ENCODE data around the gene MRPL2. TPM values are rescaled to one million over a fixed set of nuclear protein-coding genes. Genes with fewer than 3 reads are reported as not detected.
A peak's percentile ranks its signal among the peaks of the same experiment; 100 is the strongest.

Gene MRPL2
- total RNA-seq, 1 donor from 2014 or later, result 45.7 TPM

DNA sequence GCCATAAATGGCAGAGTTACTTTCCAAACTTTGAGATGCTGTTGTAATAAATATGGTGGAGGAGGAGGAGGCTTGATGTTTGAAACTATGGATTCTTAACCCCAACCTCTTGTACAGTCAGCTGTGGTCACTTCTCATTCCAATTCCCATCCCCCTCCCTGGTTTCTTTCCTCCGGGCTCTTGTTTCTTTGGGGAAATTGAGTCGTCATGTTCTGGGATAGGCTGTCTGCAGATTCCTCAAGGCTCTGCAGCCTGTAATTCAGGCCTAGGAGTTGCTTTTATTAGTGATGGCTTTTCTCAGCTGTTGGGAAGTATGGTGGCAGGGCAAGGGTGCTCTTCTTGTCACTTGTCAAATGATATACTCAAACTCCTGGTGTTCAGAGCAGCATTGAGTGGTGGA is 19.5 kb upstream of the MRPL2 start:
- Mint-ChIP-seq H3K36me3 (ENCODE audit: low read depth) (no peaks in the 10 kb centered on the region), H3K27me3 (ENCODE audit: low read depth) (no peaks in the 10 kb centered on the region), H3K4me1 (peaks cover 26% of the 10 kb centered on the region), H3K9me3 (no peaks in the 10 kb centered on the region), H3K27ac (ENCODE audit: unreplicated experiment) (no peak overlapping the region), H3K4me3 (peak overlapping the region; percentile 94)
- DNase-seq (ENCODE audit: low read depth, low spot score), result no peak
- TF ChIP-seq, protein P1, sequence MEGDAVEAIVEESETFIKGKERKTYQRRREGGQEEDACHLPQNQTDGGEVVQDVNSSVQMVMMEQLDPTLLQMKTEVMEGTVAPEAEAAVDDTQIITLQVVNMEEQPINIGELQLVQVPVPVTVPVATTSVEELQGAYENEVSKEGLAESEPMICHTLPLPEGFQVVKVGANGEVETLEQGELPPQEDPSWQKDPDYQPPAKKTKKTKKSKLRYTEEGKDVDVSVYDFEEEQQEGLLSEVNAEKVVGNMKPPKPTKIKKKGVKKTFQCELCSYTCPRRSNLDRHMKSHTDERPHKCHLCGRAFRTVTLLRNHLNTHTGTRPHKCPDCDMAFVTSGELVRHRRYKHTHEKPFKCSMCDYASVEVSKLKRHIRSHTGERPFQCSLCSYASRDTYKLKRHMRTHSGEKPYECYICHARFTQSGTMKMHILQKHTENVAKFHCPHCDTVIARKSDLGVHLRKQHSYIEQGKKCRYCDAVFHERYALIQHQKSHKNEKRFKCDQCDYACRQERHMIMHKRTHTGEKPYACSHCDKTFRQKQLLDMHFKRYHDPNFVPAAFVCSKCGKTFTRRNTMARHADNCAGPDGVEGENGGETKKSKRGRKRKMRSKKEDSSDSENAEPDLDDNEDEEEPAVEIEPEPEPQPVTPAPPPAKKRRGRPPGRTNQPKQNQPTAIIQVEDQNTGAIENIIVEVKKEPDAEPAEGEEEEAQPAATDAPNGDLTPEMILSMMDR (conservative IDR thresholded peaks at IDR 0.05), result no peak

DNA sequence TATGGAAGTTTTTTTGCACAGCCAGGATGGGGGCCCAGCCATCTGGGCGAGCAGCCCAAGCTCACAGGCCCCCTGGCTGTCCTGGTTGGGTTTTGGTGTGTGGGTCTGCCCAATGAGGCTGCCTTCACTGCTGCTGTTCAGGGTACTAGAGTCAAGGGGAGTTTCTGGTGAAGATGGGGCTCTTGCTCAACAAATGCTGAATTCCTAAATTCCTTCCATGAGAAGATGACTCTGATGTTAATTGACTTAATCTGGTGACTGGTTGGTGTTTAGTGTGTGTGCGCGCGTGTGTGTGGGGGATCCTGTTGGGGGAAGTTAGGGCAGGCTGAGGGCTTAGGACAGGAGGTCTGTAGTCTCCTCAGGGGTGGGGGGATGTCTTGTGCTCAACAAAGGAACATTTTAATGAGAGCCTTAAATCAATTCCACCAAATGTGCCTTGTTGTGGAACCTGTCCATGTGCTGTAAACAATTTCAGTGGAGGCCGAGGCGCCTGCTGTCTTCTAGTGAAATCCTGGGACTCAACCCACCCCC is 18.8 kb upstream of the MRPL2 start:
- no peak overlapping the region for H3K27ac Mint-ChIP-seq (ENCODE audit: unreplicated experiment)
- TF ChIP-seq, protein P1 (conservative IDR thresholded peaks at IDR 0.05), result no peak
- peak overlapping the region; percentile 94 for H3K4me3 Mint-ChIP-seq
- DNase-seq (ENCODE audit: low read depth, low spot score), result no peak
- no peaks in the 10 kb centered on the region for H3K27me3 Mint-ChIP-seq (ENCODE audit: low read depth)
- H3K9me3 Mint-ChIP-seq, result no peaks in the 10 kb centered on the region
- no peaks in the 10 kb centered on the region for H3K36me3 Mint-ChIP-seq (ENCODE audit: low read depth)
- H3K4me1 Mint-ChIP-seq, result peaks cover 26% of the 10 kb centered on the region

DNA sequence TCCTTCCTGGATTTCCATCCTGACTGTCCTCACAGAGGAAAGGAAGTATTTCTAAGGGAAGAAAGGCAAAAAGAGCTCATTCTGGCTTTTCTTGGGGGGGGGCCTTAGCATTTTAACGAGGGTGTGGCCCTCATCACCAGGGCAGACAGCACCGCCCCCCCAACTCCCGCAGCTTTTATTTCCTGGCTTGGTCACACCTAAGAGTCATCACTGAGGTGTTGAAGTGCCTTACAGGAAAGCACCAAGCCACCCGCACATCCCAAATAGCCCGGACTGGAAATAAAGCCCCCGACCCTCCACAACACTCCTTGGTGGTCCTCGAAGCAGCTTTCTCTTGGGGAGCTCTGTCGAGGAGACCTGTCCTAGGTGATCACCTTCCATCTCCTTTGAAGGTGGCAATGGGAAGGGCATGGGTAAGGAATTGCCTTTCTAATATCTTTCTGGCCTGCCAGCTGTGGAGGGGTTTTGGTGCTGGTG is 18.1 kb upstream of the MRPL2 start:
- TF ChIP-seq, protein P1 (conservative IDR thresholded peaks at IDR 0.05), result no peak
- peaks cover 26% of the 10 kb centered on the region for H3K4me1 Mint-ChIP-seq
- no peaks in the 10 kb centered on the region for H3K36me3 Mint-ChIP-seq (ENCODE audit: low read depth)
- no peak for DNase-seq (ENCODE audit: low read depth, low spot score)
- no peaks in the 10 kb centered on the region for H3K9me3 Mint-ChIP-seq
- no peaks in the 10 kb centered on the region for H3K27me3 Mint-ChIP-seq (ENCODE audit: low read depth)
- H3K27ac Mint-ChIP-seq (ENCODE audit: unreplicated experiment), result peak overlapping the region; percentile 91
- H3K4me3 Mint-ChIP-seq, result peak overlapping the region; percentile 94

DNA sequence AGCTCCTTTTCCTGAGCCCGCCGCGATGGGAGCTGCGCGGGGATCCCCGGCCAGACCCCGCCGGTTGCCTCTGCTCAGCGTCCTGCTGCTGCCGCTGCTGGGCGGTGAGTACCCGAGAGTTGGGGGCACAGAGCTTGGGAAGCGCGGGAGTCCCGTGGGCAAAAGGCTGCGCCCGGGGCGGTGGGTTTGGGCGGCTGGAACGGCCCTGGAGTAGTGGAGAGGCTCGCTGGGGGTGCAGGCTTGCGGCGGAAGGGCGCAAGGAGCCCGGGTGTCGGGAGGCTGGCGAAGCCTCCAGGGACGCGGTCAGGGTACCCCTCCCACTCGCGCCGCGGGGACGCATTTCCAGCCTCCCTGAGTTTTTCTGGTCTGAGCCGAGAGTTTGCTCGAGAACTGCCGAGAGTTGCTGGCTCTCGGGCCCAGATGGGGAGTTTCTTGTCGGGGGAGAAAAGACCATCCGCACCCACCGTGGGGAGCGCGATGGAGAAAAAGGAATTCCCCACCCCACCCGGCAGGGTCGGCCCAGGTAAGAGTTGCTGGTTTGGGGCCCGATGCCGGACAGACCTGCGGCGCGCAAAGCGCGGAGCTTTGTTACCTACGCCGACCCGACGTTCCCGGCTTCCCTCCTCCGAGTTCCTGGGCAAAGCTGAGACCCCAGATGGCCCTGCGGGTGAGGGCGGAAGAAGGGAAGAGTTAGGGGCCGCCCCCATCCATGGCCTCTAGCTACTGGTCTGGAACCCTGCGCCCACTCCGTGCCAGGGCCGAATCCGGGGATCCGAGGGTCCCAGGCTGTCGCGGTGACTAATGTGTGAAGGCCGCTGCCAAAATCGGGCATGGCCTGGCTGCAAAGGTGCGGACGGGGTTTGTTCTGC is 17.5 kb upstream of the MRPL2 start:
- TF ChIP-seq, protein P1 (conservative IDR thresholded peaks at IDR 0.05), result no peak
- no peaks in the 10 kb centered on the region for H3K9me3 Mint-ChIP-seq
- peak overlapping the region; percentile 91 for H3K27ac Mint-ChIP-seq (ENCODE audit: unreplicated experiment)
- DNase-seq (ENCODE audit: low read depth, low spot score), result peak; percentile 48
- H3K27me3 Mint-ChIP-seq (ENCODE audit: low read depth), result no peaks in the 10 kb centered on the region
- peak overlapping the region; percentile 94 for H3K4me3 Mint-ChIP-seq
- peaks cover 26% of the 10 kb centered on the region for H3K4me1 Mint-ChIP-seq
- no peaks in the 10 kb centered on the region for H3K36me3 Mint-ChIP-seq (ENCODE audit: low read depth)

DNA sequence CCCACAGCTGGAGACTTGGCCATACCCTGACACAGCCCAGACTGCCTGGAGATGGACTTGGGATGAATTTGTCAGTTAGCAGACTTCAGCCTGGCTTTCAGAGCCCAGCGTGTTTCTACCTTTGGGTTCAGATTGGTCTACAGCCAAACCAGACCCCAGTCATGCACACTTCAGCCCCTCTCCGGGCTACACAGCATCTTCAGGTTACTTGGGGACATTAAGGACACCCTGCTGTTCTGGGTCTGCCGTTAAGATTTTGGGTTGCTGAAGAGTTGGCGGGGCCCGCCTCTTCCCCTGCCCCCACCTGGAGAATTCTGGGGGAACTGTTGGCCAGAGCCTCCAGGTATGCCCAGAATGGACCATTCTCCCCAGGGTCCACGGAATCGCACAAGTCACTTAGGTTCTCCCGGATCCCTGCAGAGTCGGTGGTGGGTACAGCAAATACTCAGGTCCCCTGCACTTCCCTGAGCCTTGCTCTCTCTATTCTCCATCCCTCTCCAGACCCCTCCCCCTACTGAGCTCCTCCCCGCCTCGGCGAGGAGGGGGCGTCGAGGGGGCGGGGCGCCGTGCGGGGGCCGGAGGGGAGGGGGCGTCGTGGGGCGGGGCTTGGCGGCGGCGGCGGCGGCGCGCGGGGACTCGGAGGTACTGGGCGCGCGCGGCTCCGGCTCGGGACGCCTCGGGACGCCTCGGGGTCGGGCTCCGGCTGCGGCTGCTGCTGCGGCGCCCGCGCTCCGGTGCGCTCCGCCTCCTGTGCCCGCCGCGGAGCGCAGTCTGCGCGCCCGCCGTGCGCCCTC is 16.6 kb upstream of the MRPL2 start, which contains the start of gene PTK7:
Gene PTK7, plus strand, starts transcription at position 645 of the 794 bp plus-strand sequence. CDS start 175 bp downstream, outside the sequence.
- TF ChIP-seq, protein P1 (conservative IDR thresholded peaks at IDR 0.05), result no peak
- peak; percentile 82 for DNase-seq (ENCODE audit: low read depth, low spot score)
- H3K27me3 Mint-ChIP-seq (ENCODE audit: low read depth), result no peaks in the 10 kb centered on the region
- peaks cover 26% of the 10 kb centered on the region for H3K4me1 Mint-ChIP-seq
- no peaks in the 10 kb centered on the region for H3K36me3 Mint-ChIP-seq (ENCODE audit: low read depth)
- H3K27ac Mint-ChIP-seq (ENCODE audit: unreplicated experiment), result peak within 1 kb of the TSS; percentile 91
- peak within 1 kb of the TSS; percentile 94 for H3K4me3 Mint-ChIP-seq
- H3K9me3 Mint-ChIP-seq, result no peaks in the 10 kb centered on the region
